ENCODE data around the gene RBM20.

DNA sequence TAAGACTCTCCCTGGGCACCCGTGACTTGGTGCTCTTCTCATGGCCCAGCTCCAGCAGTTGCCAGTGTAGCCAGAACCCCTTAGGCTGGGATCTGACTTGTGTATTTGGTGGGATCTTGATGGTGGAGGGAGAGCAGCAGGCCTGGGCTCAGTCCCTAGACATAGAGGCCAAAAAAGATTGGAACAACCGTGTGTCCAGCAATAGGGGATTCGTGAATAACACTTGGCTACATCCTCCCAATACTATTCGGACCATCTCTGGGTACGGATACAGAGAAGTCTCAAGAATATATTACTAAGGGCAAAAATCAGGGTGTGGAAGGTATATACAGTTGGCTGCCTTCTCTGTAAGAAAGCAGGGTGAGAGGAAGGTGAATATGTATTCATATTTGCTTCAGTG lies 17.2 kb downstream of the RBM20 start:
- TF ChIP-seq CTCF (IDR thresholded peaks at IDR 0.05), result no peak
- no peak for TF ChIP-seq POLR2A (IDR thresholded peaks at IDR 0.05)
